Neural cell (in vitro differentiated cells): ENCODE results near the gene DPF3. TPM values are rescaled to one million over a fixed set of nuclear protein-coding genes. Genes with fewer than 3 reads are reported as not detected.

Experiments
- H2AFZ ChIP-seq: fragments of 200-600, 300-800 bp; sonication (generic), shearing (Covaris generic); 2 replicates; pipeline ENCODE4 v1.6.0; 2014; ENCODE audit warnings: low read depth, mild to moderate bottlenecking, antibody characterized with exemption, low read length, moderate library complexity
- H3F3A ChIP-seq: fragments of 200-600 bp; shearing (Covaris generic); 2 replicates; pipeline ENCODE4 v1.6.1; 2016; ENCODE audit warnings: mild to moderate bottlenecking, moderate library complexity, mixed read lengths, antibody characterized with exemption, low read length; ENCODE audit not compliant: insufficient read depth, poor library complexity, severe bottlenecking
- H3K27ac ChIP-seq: fragments of 200-600, 300-800 bp; sonication (generic), shearing (Covaris generic); 2 replicates; pipeline ENCODE4 v1.5.1; 2014; ENCODE audit warnings: mild to moderate bottlenecking, low read length, moderate library complexity
- H3K27me3 ChIP-seq: fragments of 300-800, 200-600 bp; sonication (generic), shearing (Covaris generic); 2 replicates; pipeline ENCODE4 v1.6.0; 2014; ENCODE audit warnings: mild to moderate bottlenecking, low read depth, low read length, moderate library complexity; ENCODE audit not compliant: insufficient read depth
- H3K36me3 ChIP-seq: fragments of 300-800, 200-600 bp; sonication (generic), shearing (Covaris generic); 2 replicates; pipeline ENCODE4 v1.5.1; 2014; ENCODE audit warnings: mild to moderate bottlenecking, antibody characterized with exemption, low read length, moderate library complexity; ENCODE audit not compliant: insufficient read depth
- H3K4me2 ChIP-seq: fragments of 300-800, 200-600 bp; sonication (generic), shearing (Covaris generic); 2 replicates; pipeline ENCODE4 v1.6.0; 2014; ENCODE audit warnings: mild to moderate bottlenecking, low read length
- H3K4me3 ChIP-seq: fragments of 300-800, 200-600 bp; sonication (generic), shearing (Covaris generic); 2 replicates; pipeline ENCODE4 v1.5.1; 2014; ENCODE audit warnings: mild to moderate bottlenecking, low read length, moderate library complexity
- H3K79me2 ChIP-seq: fragments of 200-600 bp; shearing (Covaris generic); replicated peaks from 2 replicates; pipeline ENCODE4 v1.6.0; 2014; ENCODE audit warnings: mild to moderate bottlenecking, low read length, moderate library complexity; ENCODE audit not compliant: insufficient read depth
- H3K9ac ChIP-seq: fragments of 300-800, 200-600 bp; sonication (generic), shearing (Covaris generic); 2 replicates; pipeline ENCODE4 v1.6.1; 2016; ENCODE audit warnings: mild to moderate bottlenecking, low read length, mixed read lengths
- H3K9me2 ChIP-seq: fragments of 200-600 bp; shearing (Covaris generic); 2 replicates; pipeline ENCODE4 v1.6.1; 2016; ENCODE audit warnings: mild to moderate bottlenecking, low read length, mixed read lengths; ENCODE audit not compliant: insufficient read depth
- H3K9me3 ChIP-seq: fragments of 200-600, 300-800 bp; sonication (generic), shearing (Covaris generic); 2 replicates; pipeline ENCODE4 v1.6.1; 2016; ENCODE audit warnings: mild to moderate bottlenecking, mixed run types, low read length, moderate library complexity, mixed read lengths
- H4K20me1 ChIP-seq: fragments of 200-600 bp; shearing (Covaris generic); 2 replicates; pipeline ENCODE4 v1.6.1; 2016; ENCODE audit warnings: mild to moderate bottlenecking, mixed run types; ENCODE audit not compliant: insufficient read depth
- CTCF ChIP-seq: fragments of 450-650 bp; IDR thresholded peaks from 2 replicates; pipeline ENCODE4 v1.5.1; 2014; ENCODE audit warnings: antibody characterized with exemption, mild to moderate bottlenecking, moderate library complexity; ENCODE audit not compliant: poor library complexity, severe bottlenecking
- EP300 ChIP-seq: fragments of 450-650 bp; conservative IDR thresholded peaks from 2 replicates; pipeline ENCODE4 v1.6.1; 2014; ENCODE audit warnings: antibody characterized with exemption, mild to moderate bottlenecking, moderate library complexity; ENCODE audit not compliant: poor library complexity, severe bottlenecking
- EZH2 ChIP-seq: fragments of 200-600, 300-800 bp; shearing (Covaris generic), sonication (generic); IDR thresholded peaks from 2 replicates; pipeline ENCODE4 v1.6.1; 2014; ENCODE audit warnings: antibody characterized with exemption, low read length, borderline replicate concordance, mild to moderate bottlenecking; ENCODE audit not compliant: insufficient read depth, poor library complexity, severe bottlenecking
- MXI1 ChIP-seq: fragments of 450-650 bp; conservative IDR thresholded peaks from 2 replicates; pipeline ENCODE4 v1.6.1; 2014; ENCODE audit warnings: antibody characterized with exemption, mild to moderate bottlenecking; ENCODE audit not compliant: poor library complexity, severe bottlenecking
- POLR2AphosphoS5 ChIP-seq: IDR thresholded peaks from 2 replicates; pipeline ENCODE4 v1.6.1; 2012
- RAD21 ChIP-seq: fragments of 450-650 bp; conservative IDR thresholded peaks from 2 replicates; pipeline ENCODE4 v1.6.1; 2014; ENCODE audit warnings: antibody characterized with exemption, mild to moderate bottlenecking, moderate library complexity
- REST ChIP-seq: IDR thresholded peaks from 2 replicates; pipeline ENCODE4 v1.6.1; 2012; ENCODE audit warnings: borderline replicate concordance
- SMC3 ChIP-seq: fragments of 450-650 bp; conservative IDR thresholded peaks from 2 replicates; pipeline ENCODE4 v1.6.1; 2014; ENCODE audit warnings: antibody characterized with exemption, mild to moderate bottlenecking, moderate library complexity; ENCODE audit not compliant: poor library complexity
- TAF1 ChIP-seq: IDR thresholded peaks from 2 replicates; pipeline ENCODE4 v1.6.1; 2012; ENCODE audit warnings: low read depth
- polyA plus RNA-seq: library from polyadenylated mRNA; depleted of rRNA; stranded (reverse); fragments of >200 nt; gene quantifications from 2 replicates; pipeline ENCODE4 v1.2.3, GENCODE V29; 2014

Gene DPF3
- polyA plus RNA-seq, 1 donor from 2014 or later, result 2.9 TPM

- Histone ChIP-seq H2AFZ (no peak overlapping the region), H3K4me3 (no peak overlapping the region), H3K79me2 (no peaks in the 10 kb centered on the region), H3K36me3 (no peaks in the 10 kb centered on the region), H4K20me1 (no peaks in the 10 kb centered on the region), H3K9me3 (peaks cover 10% of the 10 kb centered on the region), H3F3A (no peaks in the 10 kb centered on the region), H3K27ac (no peak overlapping the region), H3K4me2 (no peak overlapping the region), H3K27me3 (no peaks in the 10 kb centered on the region), H3K9me2 (no peaks in the 10 kb centered on the region), H3K9ac (no peak overlapping the region)
- TF ChIP-seq TAF1 (no peak), EP300 (no peak), EZH2 (no peak)
Measured at GRCh38 chr14:72758420-72758819, 135.5 kb downstream of the DPF3 start.

- Histone ChIP-seq H3K36me3 (no peaks in the 10 kb centered on the region), H3K9me2 (no peaks in the 10 kb centered on the region), H3K9ac (no peak overlapping the region), H2AFZ (no peak overlapping the region), H3K27ac (no peak overlapping the region), H3K4me3 (no peak overlapping the region), H3K27me3 (no peaks in the 10 kb centered on the region), H3K79me2 (no peaks in the 10 kb centered on the region), H3K4me2 (no peak overlapping the region), H4K20me1 (no peaks in the 10 kb centered on the region), H3F3A (no peaks in the 10 kb centered on the region), H3K9me3 (peaks cover 10% of the 10 kb centered on the region)
- no peak for TF ChIP-seq CTCF
- TF ChIP-seq POLR2AphosphoS5, result no peak
- no peak for TF ChIP-seq TAF1
- no peak for TF ChIP-seq MXI1
- TF ChIP-seq EP300, result no peak
- no peak for TF ChIP-seq RAD21
Measured at GRCh38 chr14:72756967-72757366, 136.9 kb downstream of the DPF3 start.

- no peak overlapping the region for H2AFZ ChIP-seq
- no peaks in the 10 kb centered on the region for H4K20me1 ChIP-seq
- no peak overlapping the region for H3K4me3 ChIP-seq
- peaks cover 10% of the 10 kb centered on the region for H3K9me3 ChIP-seq
- TF ChIP-seq SMC3, result no peak
- no peak for TF ChIP-seq MXI1
- TF ChIP-seq EP300, result no peak
- no peak overlapping the region for H3K4me2 ChIP-seq
- H3K27ac ChIP-seq, result no peak overlapping the region
- no peaks in the 10 kb centered on the region for H3K79me2 ChIP-seq
- no peaks in the 10 kb centered on the region for H3K36me3 ChIP-seq
- H3K9me2 ChIP-seq, result no peaks in the 10 kb centered on the region
- H3K27me3 ChIP-seq, result no peaks in the 10 kb centered on the region
- no peak overlapping the region for H3K9ac ChIP-seq
- H3F3A ChIP-seq, result no peaks in the 10 kb centered on the region
Measured at GRCh38 chr14:72755766-72756165, 138.1 kb downstream of the DPF3 start.

- H3F3A ChIP-seq, result no peaks in the 10 kb centered on the region
- no peak for TF ChIP-seq EZH2
- no peak for TF ChIP-seq SMC3
- no peak for TF ChIP-seq REST
- no peak for TF ChIP-seq RAD21
- TF ChIP-seq TAF1, result no peak
- no peak for TF ChIP-seq MXI1
- no peak for TF ChIP-seq POLR2AphosphoS5
- no peak for TF ChIP-seq CTCF
- TF ChIP-seq EP300, result no peak
Measured at GRCh38 chr14:72754949-72755348, 139.0 kb downstream of the DPF3 start.

More at GRCh38 chr14:72754949-72755348, 139.0 kb downstream of the DPF3 start:
- no peak overlapping the region for H3K9ac ChIP-seq
- no peaks in the 10 kb centered on the region for H3K9me2 ChIP-seq
- H3K4me3 ChIP-seq, result no peak overlapping the region
- no peaks in the 10 kb centered on the region for H3K79me2 ChIP-seq
- no peak overlapping the region for H3K27ac ChIP-seq
- H3K36me3 ChIP-seq, result no peaks in the 10 kb centered on the region
- H3K9me3 ChIP-seq, result peaks cover 6% of the 10 kb centered on the region
- H3K27me3 ChIP-seq, result no peaks in the 10 kb centered on the region
- H2AFZ ChIP-seq, result no peak overlapping the region
- H4K20me1 ChIP-seq, result no peaks in the 10 kb centered on the region
- no peak overlapping the region for H3K4me2 ChIP-seq
